Fibroblast of gingiva (primary cell): ENCODE results near the gene CTNNA2.

Experiments
- DNase-seq: peaks from one replicate; pipeline ENCODE4 v3.0.0-alpha.2; 2011; ENCODE audit warnings: low read depth

Gene CTNNA2

GRCh38 chr2:79857888-79858287 is 345.0 kb downstream of the CTNNA2 start:
- DNase-seq = no peak

GRCh38 chr2:79860228-79861058 is 347.6 kb downstream of the CTNNA2 start:
- peak; percentile 1 for DNase-seq

- no peak for DNase-seq
These were observed 348.2 kb downstream of the CTNNA2 start for GRCh38 chr2:79861059-79861374.

GRCh38 chr2:79862756-79863155 is 349.9 kb downstream of the CTNNA2 start:
- no peak for DNase-seq

GRCh38 chr2:79872656-79873055 is 359.8 kb downstream of the CTNNA2 start:
- no peak for DNase-seq

GRCh38 chr2:79874015-79874414 is 361.2 kb downstream of the CTNNA2 start:
- no peak for DNase-seq

GRCh38 chr2:79876430-79876829 is 363.6 kb downstream of the CTNNA2 start:
- DNase-seq = no peak

GRCh38 chr2:79882548-79882947 is 369.7 kb downstream of the CTNNA2 start:
- DNase-seq = no peak

GRCh38 chr2:79887747-79888374 is 375.0 kb downstream of the CTNNA2 start:
- DNase-seq = peak; percentile 25

- no peak for DNase-seq
These were observed 379.3 kb downstream of the CTNNA2 start for GRCh38 chr2:79892123-79892522.

- DNase-seq = no peak
These were observed 386.3 kb downstream of the CTNNA2 start for GRCh38 chr2:79899196-79899595.

GRCh38 chr2:79901161-79901560 is 388.3 kb downstream of the CTNNA2 start:
- DNase-seq = no peak

- DNase-seq = no peak
These were observed 390.6 kb downstream of the CTNNA2 start for GRCh38 chr2:79903222-79904000.

- DNase-seq = no peak
These were observed 393.5 kb downstream of the CTNNA2 start for GRCh38 chr2:79906139-79906890.

GRCh38 chr2:79909521-79909920 is 396.7 kb downstream of the CTNNA2 start:
- no peak for DNase-seq

GRCh38 chr2:79910643-79911042 is 397.8 kb downstream of the CTNNA2 start:
- DNase-seq = no peak

- no peak for DNase-seq
These were observed 402.6 kb downstream of the CTNNA2 start for GRCh38 chr2:79915455-79915854.

- no peak for DNase-seq
These were observed 403.4 kb downstream of the CTNNA2 start for GRCh38 chr2:79916285-79916684.

- DNase-seq = no peak
These were observed 407.7 kb downstream of the CTNNA2 start for GRCh38 chr2:79920512-79921076.

- no peak for DNase-seq
These were observed 416.8 kb downstream of the CTNNA2 start for GRCh38 chr2:79929624-79930023.

GRCh38 chr2:79935046-79935732 is 422.3 kb downstream of the CTNNA2 start:
- DNase-seq = no peak
